Esophagus squamous epithelium (tissue), 5 donors: Measurements from ENCODE around the gene RPL3. TPM values are rescaled to one million over a fixed set of nuclear protein-coding genes. Genes with fewer than 3 reads are reported as not detected.

Source experiments
- DNase-seq: peaks from one replicate; lab custom pipeline; 2025; lab: John Stamatoyannopoulos, UW
- H3K27ac ChIP-seq, 4 donors: fragments of 200-600 bp; sonication (generic); one replicate each; pipeline ENCODE4 v1.5.1; 2016 to 2019; ENCODE audit warnings: mild to moderate bottlenecking in 1 of 4
- H3K27me3 ChIP-seq, 4 donors: fragments of 200-600 bp; sonication (generic); 1 replicate in 3 of 4; 2 replicates in 1 of 4; pipeline versions ENCODE4 v1.5.1 to v1.6.0; 2017 to 2021; ENCODE audit warnings: antibody characterized with exemption in 1 of 4
- H3K36me3 ChIP-seq, 3 donors: fragments of 200-600 bp; sonication (generic); one replicate each; pipeline ENCODE4 v1.5.1; 2016 to 2019
- H3K4me1 ChIP-seq, 3 donors: fragments of 200-600 bp; sonication (generic); one replicate each; pipeline ENCODE4 v1.5.1; 2017 to 2019
- H3K4me3 ChIP-seq, 4 donors: fragments of 200-600 bp; sonication (generic); 1 replicate in 3 of 4; 2 replicates in 1 of 4; pipeline ENCODE4 v1.5.1; 2016 to 2019; ENCODE audit warnings: mild to moderate bottlenecking in 2 of 4, moderate library complexity in 1 of 4
- H3K9me3 ChIP-seq, 3 donors: fragments of 200-600 bp; sonication (generic); one replicate each; pipeline ENCODE4 v1.5.1; 2016 to 2019
- CTCF ChIP-seq, 6 experiments: fragments of 450-650 bp in 4 of 6; fragments of 200-600 bp in 2 of 6; sonication (generic) in 2 of 6; IDR thresholded peaks; one replicate each; pipeline ENCODE4 v1.5.1; 2016 to 2019; ENCODE audit warnings: antibody characterized with exemption in 6 of 6, mild to moderate bottlenecking in 4 of 6, moderate library complexity in 4 of 6
- POLR2A ChIP-seq, 4 donors: fragments of 450-650 bp; IDR thresholded peaks; one replicate each; pipeline ENCODE4 v1.6.1; 2017; ENCODE audit warnings: antibody characterized with exemption in 4 of 4, mild to moderate bottlenecking in 4 of 4, moderate library complexity in 3 of 4
- WGBS, 2 donors: methylation state at CpG; one replicate each; pipeline ENCODE4 v1.1.5; 2018; 5-methylcytosine and 5-hydroxymethylcytosine counted together
- intact Hi-C: fragments of 100-400 bp; cut with DNase I; formaldehyde crosslinking; loops from one replicate; pipeline ENCODE4 v1.15.0; 2022
- total RNA-seq, 4 donors: library from RNA; depleted of rRNA; stranded (reverse); fragments of >200 nt; gene quantifications; one replicate each; pipeline ENCODE4 v1.1.0, GENCODE V29; 2016
- donor health status: DM: yes; HTN: yes; CAD: no.

The RPL3 gene
- total RNA-seq, 4 donors from 2014 or later: 1,469 to 2,891 (median 2,008) TPM

GRCh38 chr22:39297490-39298240, 21.8 kb downstream of the RPL3 start:
- peaks cover 0 to 30% (median 0%) of the 10 kb centered on the region in 4 donors for H3K27me3 ChIP-seq
- WGBS, 2 donors: 44 to 72% methylated on average over 8 to 12 of the region's 18 CpGs
- no peak overlapping the region for H3K4me3 ChIP-seq
- no peaks in the 10 kb centered on the region for H3K36me3 ChIP-seq
- H3K9me3 ChIP-seq: no peaks in the 10 kb centered on the region
- H3K4me1 ChIP-seq: peaks cover 10 to 63% (median 22%) of the 10 kb centered on the region in 3 donors
- peak overlapping the region in 3 of 4 donors; percentile 58 to 72 (median 59) for H3K27ac ChIP-seq
- DNase-seq: no peak
- TF ChIP-seq POLR2A (IDR thresholded peaks at IDR 0.05) (no peak), CTCF (IDR thresholded peaks at IDR 0.05) (no peak)
- intact Hi-C loops: no loop called here

GRCh38 chr22:39296981-39297489, 22.4 kb downstream of the RPL3 start:
- no peak overlapping the region for H3K4me3 ChIP-seq

GRCh38 chr22:39296535-39296934, 22.9 kb downstream of the RPL3 start:
- intact Hi-C loops: no loop called here
- no peak for DNase-seq
- Histone ChIP-seq H3K36me3 (no peaks in the 10 kb centered on the region), H3K4me3 (no peak overlapping the region), H3K27ac (no peak overlapping the region), H3K27me3 (peaks cover 0 to 27% (median 0%) of the 10 kb centered on the region in 4 donors), H3K9me3 (no peaks in the 10 kb centered on the region), H3K4me1 (peaks cover 21 to 71% (median 32%) of the 10 kb centered on the region in 3 donors)
- no peak for TF ChIP-seq POLR2A (IDR thresholded peaks at IDR 0.05)
- 76 to 89% methylated on average over 4 to 5 of the region's 6 CpGs for WGBS, 2 donors

More at GRCh38 chr22:39296981-39297489, 22.4 kb downstream of the RPL3 start:
- intact Hi-C loops: no loop called here
- H3K4me1 ChIP-seq: peaks cover 16 to 69% (median 27%) of the 10 kb centered on the region in 3 donors
- DNase-seq: no peak
- TF ChIP-seq CTCF (IDR thresholded peaks at IDR 0.05) (no peak), POLR2A (IDR thresholded peaks at IDR 0.05) (no peak)
- no peaks in the 10 kb centered on the region for H3K9me3 ChIP-seq
- peaks cover 0 to 30% (median 0%) of the 10 kb centered on the region in 4 donors for H3K27me3 ChIP-seq
- no peaks in the 10 kb centered on the region for H3K36me3 ChIP-seq
- peak overlapping the region in 3 of 4 donors; percentile 58 to 72 (median 59) for H3K27ac ChIP-seq
- 26% methylated on average over 7 of the region's 19 CpGs; no CpG with 5 or more reads in 1 of the 2 donors for WGBS, 2 donors

- Histone ChIP-seq H3K27me3 (peaks cover 0 to 13% (median 0%) of the 10 kb centered on the region in 4 donors), H3K4me3 (no peak overlapping the region), H3K27ac (no peak overlapping the region), H3K9me3 (no peaks in the 10 kb centered on the region), H3K36me3 (no peaks in the 10 kb centered on the region), H3K4me1 (peaks cover 34 to 74% (median 40%) of the 10 kb centered on the region in 3 donors)
- intact Hi-C loops: no loop called here
- no peak for TF ChIP-seq CTCF (IDR thresholded peaks at IDR 0.05)
- TF ChIP-seq POLR2A (IDR thresholded peaks at IDR 0.05): no peak
- 71 to 92% methylated on average over 8 of the region's 17 CpGs for WGBS, 2 donors
- DNase-seq: no peak
Observed at GRCh38 chr22:39294571-39295468, 24.6 kb downstream of the RPL3 start.

GRCh38 chr22:39293766-39294368, 25.6 kb downstream of the RPL3 start:
- H3K27ac ChIP-seq: no peak overlapping the region
- TF ChIP-seq POLR2A (IDR thresholded peaks at IDR 0.05) (no peak), CTCF (IDR thresholded peaks at IDR 0.05) (no peak)
- intact Hi-C loops: no loop called here
- no peak for DNase-seq
- peaks cover 34 to 67% (median 40%) of the 10 kb centered on the region in 3 donors for H3K4me1 ChIP-seq
- no peak overlapping the region for H3K4me3 ChIP-seq
- peaks cover 0 to 7% (median 0%) of the 10 kb centered on the region in 4 donors for H3K27me3 ChIP-seq
- H3K9me3 ChIP-seq: no peaks in the 10 kb centered on the region
- no peaks in the 10 kb centered on the region for H3K36me3 ChIP-seq
- 65 to 72% methylated on average over 10 to 13 of the region's 15 CpGs for WGBS, 2 donors
